HepG2 (cell line): Measurements from ENCODE around the gene GNAI2. TPM values are rescaled to one million over a fixed set of nuclear protein-coding genes. Genes with fewer than 3 reads are reported as not detected.

Experiments
- polyA plus RNA-seq, 8 experiments: library from polyadenylated mRNA; depleted of rRNA in 3 of 8; stranded (reverse) in 7 of 8; unstranded in 1 of 8; fragments of >200 nt; fragmentation: Illumina TruSeq in 4 of 8; extraction: Trizol in 4 of 8; gene quantifications; 2 replicates each; pipeline versions ENCODE4 v1.2.1 to v1.2.3, GENCODE V29; 2011 to 2016; ENCODE audit warnings: low read depth in 4 of 8, missing spikeins in 1 of 8, mixed read lengths in 1 of 8; ENCODE audit not compliant: insufficient read depth in 1 of 8
- total RNA-seq, 5 experiments: library from RNA; depleted of rRNA; stranded (reverse); fragments of >200 nt; fragmentation: Illumina TruSeq; extraction: Trizol; gene quantifications; 2 replicates each; pipeline ENCODE4 v1.2.3, GENCODE V29; 2016; ENCODE audit warnings: low read depth in 1 of 5
- TF ChIP-seq, protein P1 (sequence below), 2 experiments: fragments of 450-650 bp in 1 of 2; sonication (generic) in 1 of 2; formaldehyde crosslinking in 1 of 2; IDR thresholded peaks; 2 replicates each; pipeline versions ENCODE4 v1.6.1 to v1.8.0; 2016 to 2022; ENCODE audit warnings: antibody characterized with exemption in 1 of 2, mild to moderate bottlenecking in 1 of 2, missing genetic modification reagents in 1 of 2

GNAI2 gene
- total and polyA plus RNA-seq, 2 of the 13 experiments (the other 11 are each of a cell fraction or from before 2014, with no cell fraction given): 51.1 to 66.2 TPM

GRCh38 chr3:50203809-50204803 lies 31.9 kb upstream of the GNAI2 start (continued):
- TF ChIP-seq, protein P1, sequence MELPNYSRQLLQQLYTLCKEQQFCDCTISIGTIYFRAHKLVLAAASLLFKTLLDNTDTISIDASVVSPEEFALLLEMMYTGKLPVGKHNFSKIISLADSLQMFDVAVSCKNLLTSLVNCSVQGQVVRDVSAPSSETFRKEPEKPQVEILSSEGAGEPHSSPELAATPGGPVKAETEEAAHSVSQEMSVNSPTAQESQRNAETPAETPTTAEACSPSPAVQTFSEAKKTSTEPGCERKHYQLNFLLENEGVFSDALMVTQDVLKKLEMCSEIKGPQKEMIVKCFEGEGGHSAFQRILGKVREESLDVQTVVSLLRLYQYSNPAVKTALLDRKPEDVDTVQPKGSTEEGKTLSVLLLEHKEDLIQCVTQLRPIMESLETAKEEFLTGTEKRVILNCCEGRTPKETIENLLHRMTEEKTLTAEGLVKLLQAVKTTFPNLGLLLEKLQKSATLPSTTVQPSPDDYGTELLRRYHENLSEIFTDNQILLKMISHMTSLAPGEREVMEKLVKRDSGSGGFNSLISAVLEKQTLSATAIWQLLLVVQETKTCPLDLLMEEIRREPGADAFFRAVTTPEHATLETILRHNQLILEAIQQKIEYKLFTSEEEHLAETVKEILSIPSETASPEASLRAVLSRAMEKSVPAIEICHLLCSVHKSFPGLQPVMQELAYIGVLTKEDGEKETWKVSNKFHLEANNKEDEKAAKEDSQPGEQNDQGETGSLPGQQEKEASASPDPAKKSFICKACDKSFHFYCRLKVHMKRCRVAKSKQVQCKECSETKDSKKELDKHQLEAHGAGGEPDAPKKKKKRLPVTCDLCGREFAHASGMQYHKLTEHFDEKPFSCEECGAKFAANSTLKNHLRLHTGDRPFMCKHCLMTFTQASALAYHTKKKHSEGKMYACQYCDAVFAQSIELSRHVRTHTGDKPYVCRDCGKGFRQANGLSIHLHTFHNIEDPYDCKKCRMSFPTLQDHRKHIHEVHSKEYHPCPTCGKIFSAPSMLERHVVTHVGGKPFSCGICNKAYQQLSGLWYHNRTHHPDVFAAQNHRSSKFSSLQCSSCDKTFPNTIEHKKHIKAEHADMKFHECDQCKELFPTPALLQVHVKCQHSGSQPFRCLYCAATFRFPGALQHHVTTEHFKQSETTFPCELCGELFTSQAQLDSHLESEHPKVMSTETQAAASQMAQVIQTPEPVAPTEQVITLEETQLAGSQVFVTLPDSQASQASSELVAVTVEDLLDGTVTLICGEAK (IDR thresholded peaks at IDR 0.05): no peak
- TF ChIP-seq, protein P1 (CRISPR knock-in tag; IDR thresholded peaks at IDR 0.05): peak; percentile 5; the same call in 1 of the 2 replicates
